ENCODE results near the gene OLFML2A.

Gene OLFML2A

GRCh38 chr9:124861342-124862229, 84.7 kb downstream of the OLFML2A start, which contains the start of the genes ARPC5L and RPL35:
ARPC5L (plus strand) TSS chr9:124862130; CDS start chr9:124869291, 7,161 bp downstream.
RPL35 (minus strand) TSS chr9:124861957; CDS start chr9:124861912, 45 bp downstream.
- no peaks in the 10 kb centered on the region for H3K27me3 Mint-ChIP-seq (ENCODE audit: low read depth)
- peak within 1 kb of the TSS; percentile 85 for H3K4me3 Mint-ChIP-seq
- H3K36me3 Mint-ChIP-seq (ENCODE audit: low read depth) = peaks cover 25% of the 10 kb centered on the region
- H3K4me1 Mint-ChIP-seq (ENCODE audit: low read depth) = peaks cover 22% of the 10 kb centered on the region
- H3K27ac Mint-ChIP-seq = peak within 1 kb of the TSS; percentile 86
- no peaks in the 10 kb centered on the region for H3K9me3 Mint-ChIP-seq

DNA sequence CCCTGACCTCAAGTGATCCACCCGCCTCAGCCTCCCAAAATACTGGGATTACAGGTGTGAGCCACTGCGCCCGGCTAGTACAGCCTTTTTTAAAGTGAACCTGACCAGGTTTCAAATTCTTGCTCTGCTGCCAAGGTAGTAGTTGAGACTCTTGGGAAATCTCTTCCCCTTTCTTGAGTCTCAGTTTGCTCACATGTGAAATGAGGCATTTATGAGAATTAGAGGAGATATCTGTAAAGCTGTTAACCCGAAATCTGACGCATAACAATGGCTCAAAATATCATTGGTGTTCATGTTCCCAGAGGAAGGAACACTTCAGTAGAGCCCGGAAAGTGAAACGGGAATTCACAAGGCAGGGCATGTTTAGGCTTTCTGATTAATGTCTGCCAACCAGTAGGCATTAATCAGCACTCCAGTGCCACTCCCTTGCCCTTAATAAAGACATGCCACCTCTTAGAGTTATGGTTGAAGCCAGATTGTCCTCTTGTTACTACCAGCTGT, 86.5 kb downstream of the OLFML2A start:
- H3K27ac Mint-ChIP-seq = peak overlapping the region; percentile 57
- H3K36me3 Mint-ChIP-seq (ENCODE audit: low read depth) = peaks cover 21% of the 10 kb centered on the region
- H3K4me1 Mint-ChIP-seq (ENCODE audit: low read depth) = peaks cover 27% of the 10 kb centered on the region
- H3K4me3 Mint-ChIP-seq = peak overlapping the region; percentile 16
- no peaks in the 10 kb centered on the region for H3K9me3 Mint-ChIP-seq
- H3K27me3 Mint-ChIP-seq (ENCODE audit: low read depth) = no peaks in the 10 kb centered on the region

Measured in T-helper 1 cell treated with Interleukin-12 subunit alpha and Interleukin-12 subunit beta and Interleukin-4 antibody, amounts not matched to agents 30 μg/mL and 1 μg/mL, for 36 hours (primary cell).